Endodermal cell (in vitro differentiated cells): ENCODE measurements around the gene BRD3. TPM values are rescaled to one million over a fixed set of nuclear protein-coding genes. Genes with fewer than 3 reads are reported as not detected.

ENCODE experiments used
- DNase-seq: peaks from one replicate; pipeline ENCODE4 v3.0.0-alpha.2; 2017
- H3K27ac ChIP-seq: 2 replicates; pipeline ENCODE4 v1.5.1; 2013; ENCODE audit warnings: mild to moderate bottlenecking, low read depth, low read length, moderate library complexity
- H3K27me3 ChIP-seq: 2 replicates; pipeline ENCODE4 v1.6.1; 2013; ENCODE audit warnings: mild to moderate bottlenecking, low read length, moderate library complexity; ENCODE audit not compliant: insufficient read depth, control insufficient read depth, poor library complexity, severe bottlenecking
- H3K36me3 ChIP-seq: 2 replicates; pipeline ENCODE4 v1.7.0; 2013; ENCODE audit warnings: mild to moderate bottlenecking, low read length, moderate library complexity; ENCODE audit not compliant: control insufficient read depth, insufficient read depth
- H3K4me1 ChIP-seq: one replicate; pipeline ENCODE4 v1.7.0; 2013; ENCODE audit warnings: low read length; ENCODE audit not compliant: control insufficient read depth, insufficient read depth
- H3K4me3 ChIP-seq: 2 replicates; pipeline ENCODE4 v1.5.1; 2013; ENCODE audit warnings: mild to moderate bottlenecking, low read length, moderate library complexity
- H3K9ac ChIP-seq: 2 replicates; pipeline ENCODE4 v1.6.1; 2013; ENCODE audit warnings: mild to moderate bottlenecking, low read length, moderate library complexity; ENCODE audit not compliant: poor library complexity, severe bottlenecking; ENCODE audit errors: extremely low read depth
- H3K9me3 ChIP-seq: 2 replicates; pipeline ENCODE4 v1.6.1; 2013; ENCODE audit warnings: mild to moderate bottlenecking, low read length, moderate library complexity; ENCODE audit not compliant: control insufficient read depth
- H3K27ac Mint-ChIP-seq: 2 replicates; pipeline ENCODE4 v1.8.0; 2020; ENCODE audit warnings: mixed read lengths
- H3K27me3 Mint-ChIP-seq: 2 replicates; pipeline ENCODE4 v1.8.0; 2021; ENCODE audit warnings: mild to moderate bottlenecking, mixed read lengths; ENCODE audit not compliant: insufficient read depth
- H3K36me3 Mint-ChIP-seq: 2 replicates; pipeline ENCODE4 v1.8.0; 2020; ENCODE audit warnings: low read depth, mixed read lengths
- H3K4me1 Mint-ChIP-seq: 2 replicates; pipeline ENCODE4 v1.8.0; 2020; ENCODE audit warnings: mixed read lengths
- H3K4me3 Mint-ChIP-seq: 2 replicates; pipeline ENCODE4 v1.8.0; 2020; ENCODE audit warnings: mild to moderate bottlenecking, moderate library complexity, mixed read lengths
- H3K9me3 Mint-ChIP-seq: 2 replicates; pipeline ENCODE4 v1.8.0; 2020; ENCODE audit warnings: mild to moderate bottlenecking, mixed read lengths
- CTCF ChIP-seq: fragments of 200-600 bp; sonication (generic); conservative IDR thresholded peaks from 2 replicates; pipeline ENCODE4 v1.5.0; 2021; ENCODE audit warnings: antibody characterized with exemption, mild to moderate bottlenecking
- WGBS, 2 experiments: methylation state at CpG; one replicate each; pipeline versions ENCODE4 v1.1.5 to v1.1.7; 2013; ENCODE audit warnings: missing lambda C conversion rate in 2 of 2, mixed read lengths in 1 of 2; ENCODE audit not compliant: insufficient coverage in 1 of 2, insufficient read length in 1 of 2; 5-methylcytosine and 5-hydroxymethylcytosine counted together
- total RNA-seq, 2 donors: library from RNA; stranded (reverse); fragmentation: NEBNext Ultra II Directional in 1 of 2; extraction: Animal tissue kit (Norgen Biotek cat#: 25700) in 1 of 2; gene quantifications; 2 replicates in 1 of 2; 3 replicates in 1 of 2; pipeline ENCODE4 v1.2.1, GENCODE V29; 2021

BRD3 gene
- total RNA-seq, 2 donors from 2014 or later: 92.3 to 103 TPM

- no peaks in the 10 kb centered on the region for H3K9me3 Mint-ChIP-seq
- Histone ChIP-seq H3K4me3 (no peak overlapping the region), H3K9ac (no peak overlapping the region), H3K27ac (peak overlapping the region; percentile 53), H3K27me3 (no peaks in the 10 kb centered on the region), H3K36me3 (peaks cover 15% of the 10 kb centered on the region), H3K9me3 (no peaks in the 10 kb centered on the region), H3K4me1 (peaks cover 2% of the 10 kb centered on the region)
- WGBS, 2 experiments: 85 to 88% methylated on average over 13 to 22 of the region's 22 CpGs
- H3K4me3 Mint-ChIP-seq: no peak overlapping the region
- H3K36me3 Mint-ChIP-seq: peaks cover 10% of the 10 kb centered on the region
- TF ChIP-seq CTCF: no peak
- H3K27me3 Mint-ChIP-seq: no peaks in the 10 kb centered on the region
- H3K4me1 Mint-ChIP-seq: peaks cover 23% of the 10 kb centered on the region
- peak; percentile 38 for DNase-seq
- peak overlapping the region; percentile 70 for H3K27ac Mint-ChIP-seq
These were observed 5.3 kb downstream of the BRD3 start for GRCh38 chr9:134062461-134063087.

GRCh38 chr9:134061688-134062371 is 6.0 kb downstream of the BRD3 start:
- H3K4me3 Mint-ChIP-seq: no peak overlapping the region
- 93 to 94% methylated on average over 14 to 22 of the region's 22 CpGs for WGBS, 2 experiments

GRCh38 chr9:134061019-134061687 is 6.7 kb downstream of the BRD3 start:
- Mint-ChIP-seq H3K4me3 (no peak overlapping the region), H3K27ac (no peak overlapping the region)
- no peak for DNase-seq

More at GRCh38 chr9:134061688-134062371, 6.0 kb downstream of the BRD3 start:
- Mint-ChIP-seq H3K36me3 (peaks cover 10% of the 10 kb centered on the region), H3K27me3 (no peaks in the 10 kb centered on the region), H3K4me1 (peaks cover 30% of the 10 kb centered on the region), H3K9me3 (no peaks in the 10 kb centered on the region), H3K27ac (no peak overlapping the region)
- Histone ChIP-seq H3K4me3 (no peak overlapping the region), H3K4me1 (peaks cover 2% of the 10 kb centered on the region), H3K27me3 (no peaks in the 10 kb centered on the region), H3K9ac (no peak overlapping the region), H3K9me3 (no peaks in the 10 kb centered on the region), H3K27ac (no peak overlapping the region), H3K36me3 (peaks cover 15% of the 10 kb centered on the region)
- DNase-seq: peak; percentile 42
- TF ChIP-seq CTCF: no peak

More at GRCh38 chr9:134061019-134061687, 6.7 kb downstream of the BRD3 start:
- H3K9me3 Mint-ChIP-seq: no peaks in the 10 kb centered on the region
- H3K27me3 Mint-ChIP-seq: no peaks in the 10 kb centered on the region
- 97 to 100% methylated on average over 1 to 4 of the region's 4 CpGs for WGBS, 2 experiments
- H3K36me3 Mint-ChIP-seq: peaks cover 10% of the 10 kb centered on the region
- no peak for TF ChIP-seq CTCF
- no peaks in the 10 kb centered on the region for H3K27me3 ChIP-seq
- H3K4me1 ChIP-seq: peaks cover 2% of the 10 kb centered on the region
- H3K27ac ChIP-seq: no peak overlapping the region
- no peak overlapping the region for H3K4me3 ChIP-seq
- peaks cover 30% of the 10 kb centered on the region for H3K4me1 Mint-ChIP-seq
- H3K9ac ChIP-seq: no peak overlapping the region
- H3K36me3 ChIP-seq: peaks cover 15% of the 10 kb centered on the region
- H3K9me3 ChIP-seq: no peaks in the 10 kb centered on the region
